Prostate gland (tissue), 2 donors: ENCODE results near the gene AKAP13.

Experiments used
- POLR2A ChIP-seq: fragments of 450-650 bp; IDR thresholded peaks from one replicate; pipeline ENCODE4 v1.6.1; 2016; ENCODE audit warnings: antibody characterized with exemption, mild to moderate bottlenecking
- POLR2AphosphoS5 ChIP-seq: sonication (generic); formaldehyde crosslinking; IDR thresholded peaks from one replicate; pipeline ENCODE4 v1.6.1; 2017; ENCODE audit warnings: antibody characterized with exemption
- TF ChIP-seq, protein P1 (sequence below), 4 experiments: fragments of 200-600 bp in 2 of 4; fragments of 450-650 bp in 2 of 4; sonication (generic) in 2 of 4; IDR thresholded peaks; 1 replicate in 3 of 4; 2 replicates in 1 of 4; pipeline ENCODE4 v1.5.1; 2016 to 2019; ENCODE audit warnings: antibody characterized with exemption in 4 of 4, mild to moderate bottlenecking in 2 of 4, moderate library complexity in 2 of 4

DNA sequence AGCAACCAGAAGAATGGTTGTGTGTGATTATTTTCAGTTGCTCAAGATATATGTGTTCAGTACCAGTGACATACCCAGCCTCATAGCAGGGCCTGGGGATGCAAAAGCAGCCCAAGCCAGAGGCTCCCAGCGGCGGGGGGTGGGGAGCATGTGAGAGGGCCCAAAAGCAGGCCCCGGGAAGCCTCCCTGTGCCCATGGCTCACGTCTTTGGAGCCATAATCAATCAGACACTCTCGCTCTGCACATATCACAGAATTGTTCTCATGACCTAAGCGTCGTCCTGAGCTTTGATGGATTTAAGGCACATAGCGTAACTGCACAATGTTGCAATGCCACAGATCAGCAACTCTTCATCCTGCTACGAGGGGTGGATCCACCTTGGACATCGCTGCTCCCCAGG, 393.6 kb downstream of the AKAP13 start:
- no peak for TF ChIP-seq POLR2A
- TF ChIP-seq POLR2AphosphoS5, result no peak
- TF ChIP-seq, protein P1, sequence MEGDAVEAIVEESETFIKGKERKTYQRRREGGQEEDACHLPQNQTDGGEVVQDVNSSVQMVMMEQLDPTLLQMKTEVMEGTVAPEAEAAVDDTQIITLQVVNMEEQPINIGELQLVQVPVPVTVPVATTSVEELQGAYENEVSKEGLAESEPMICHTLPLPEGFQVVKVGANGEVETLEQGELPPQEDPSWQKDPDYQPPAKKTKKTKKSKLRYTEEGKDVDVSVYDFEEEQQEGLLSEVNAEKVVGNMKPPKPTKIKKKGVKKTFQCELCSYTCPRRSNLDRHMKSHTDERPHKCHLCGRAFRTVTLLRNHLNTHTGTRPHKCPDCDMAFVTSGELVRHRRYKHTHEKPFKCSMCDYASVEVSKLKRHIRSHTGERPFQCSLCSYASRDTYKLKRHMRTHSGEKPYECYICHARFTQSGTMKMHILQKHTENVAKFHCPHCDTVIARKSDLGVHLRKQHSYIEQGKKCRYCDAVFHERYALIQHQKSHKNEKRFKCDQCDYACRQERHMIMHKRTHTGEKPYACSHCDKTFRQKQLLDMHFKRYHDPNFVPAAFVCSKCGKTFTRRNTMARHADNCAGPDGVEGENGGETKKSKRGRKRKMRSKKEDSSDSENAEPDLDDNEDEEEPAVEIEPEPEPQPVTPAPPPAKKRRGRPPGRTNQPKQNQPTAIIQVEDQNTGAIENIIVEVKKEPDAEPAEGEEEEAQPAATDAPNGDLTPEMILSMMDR (IDR thresholded peaks at IDR 0.05), result no peak
